Measurements from ENCODE around the gene CPTP. TPM values are rescaled to one million over a fixed set of nuclear protein-coding genes. Genes with fewer than 3 reads are reported as not detected.
A peak's percentile ranks its signal among the peaks of the same experiment; 100 is the strongest.
"Not testable (repeated sequence)": the region's sequence is repeated elsewhere in the genome, so short reads cannot be mapped to it uniquely, and the experiment has no call there.

The CPTP gene
- total RNA-seq, 2 experiments from 2014 or later = 25.2 to 27.6 TPM

DNA sequence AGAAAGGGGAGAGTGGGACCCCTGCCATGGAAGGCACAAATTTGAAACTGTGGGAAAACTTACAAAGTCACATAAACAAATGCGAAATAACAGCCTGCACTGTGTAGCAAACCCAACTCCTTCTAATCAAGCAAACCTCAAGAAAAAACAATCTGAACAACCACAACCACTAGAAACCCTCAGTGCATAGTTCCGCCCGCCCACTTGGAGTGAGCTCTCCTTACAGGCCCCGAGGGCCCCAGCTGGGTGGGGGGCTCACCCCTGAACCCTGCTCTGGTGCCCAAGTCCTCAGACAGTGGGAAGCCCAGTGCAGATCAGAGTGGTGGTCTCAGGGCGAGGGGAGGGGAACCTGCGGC lies 34.7 kb downstream of the CPTP start:
- H3K27ac Mint-ChIP-seq = peak overlapping the region; percentile 74
- POLR2A ChIA-PET = no interaction called here
- H3K9me3 Mint-ChIP-seq = peaks cover 2% of the 10 kb centered on the region
- H3K36me3 Mint-ChIP-seq (ENCODE audit: low read depth) = no peaks in the 10 kb centered on the region
- H3K4me1 Mint-ChIP-seq = peaks cover 23% of the 10 kb centered on the region
- peak overlapping the region; percentile 10 for H3K4me3 Mint-ChIP-seq
- CTCF ChIA-PET = no interaction called here
- peaks cover 12% of the 10 kb centered on the region for H3K27me3 Mint-ChIP-seq
- DNase-seq = peak; percentile 49

DNA sequence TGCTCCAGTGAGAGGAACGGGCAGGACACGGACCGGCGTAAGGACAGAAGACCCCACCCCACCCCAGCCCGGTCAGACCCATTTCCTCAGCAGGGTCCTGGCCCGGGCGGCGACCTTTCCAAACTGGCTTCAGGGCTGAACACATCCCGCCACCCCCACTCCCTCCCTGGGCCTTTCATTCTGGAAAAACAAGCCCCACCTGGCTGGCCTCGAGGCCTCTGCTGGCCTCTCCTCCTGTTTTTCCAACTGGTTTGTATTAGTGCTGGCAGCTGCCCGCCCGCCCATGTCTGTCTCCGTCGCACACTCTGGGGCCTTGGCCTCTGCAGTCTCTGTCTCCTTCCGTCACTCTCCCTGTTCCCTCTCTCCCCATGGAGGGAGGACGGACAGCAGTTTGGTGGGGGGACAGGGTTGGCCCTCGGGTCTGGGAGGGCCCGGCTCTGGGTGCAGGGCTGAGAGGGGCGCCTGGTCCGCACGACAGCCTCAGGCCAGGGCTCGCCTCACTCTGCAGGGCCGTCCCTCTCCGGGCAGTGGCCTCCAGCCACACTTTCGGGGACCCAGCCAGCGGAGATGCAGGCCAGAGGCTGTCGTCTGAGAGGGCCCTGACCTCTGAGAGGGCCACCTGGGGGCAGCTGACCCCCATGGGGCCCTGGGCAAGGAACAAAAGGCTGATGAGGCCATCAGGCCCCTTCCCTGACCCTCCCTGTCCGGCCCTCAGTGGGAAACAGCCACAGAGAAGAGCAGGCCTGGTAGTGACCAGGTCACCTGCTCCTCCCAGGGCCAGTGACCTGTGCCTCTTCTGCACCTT lies 35.3 kb downstream of the CPTP start:
- ChIA-PET POLR2A (no interaction called here), CTCF (no interaction called here)
- no peaks in the 10 kb centered on the region for H3K36me3 Mint-ChIP-seq (ENCODE audit: low read depth)
- peaks cover 22% of the 10 kb centered on the region for H3K4me1 Mint-ChIP-seq
- H3K27ac Mint-ChIP-seq = peak overlapping the region; percentile 74
- DNase-seq = no peak
- H3K9me3 Mint-ChIP-seq = peaks cover 2% of the 10 kb centered on the region
- H3K4me3 Mint-ChIP-seq = no peak overlapping the region
- peaks cover 12% of the 10 kb centered on the region for H3K27me3 Mint-ChIP-seq

DNA sequence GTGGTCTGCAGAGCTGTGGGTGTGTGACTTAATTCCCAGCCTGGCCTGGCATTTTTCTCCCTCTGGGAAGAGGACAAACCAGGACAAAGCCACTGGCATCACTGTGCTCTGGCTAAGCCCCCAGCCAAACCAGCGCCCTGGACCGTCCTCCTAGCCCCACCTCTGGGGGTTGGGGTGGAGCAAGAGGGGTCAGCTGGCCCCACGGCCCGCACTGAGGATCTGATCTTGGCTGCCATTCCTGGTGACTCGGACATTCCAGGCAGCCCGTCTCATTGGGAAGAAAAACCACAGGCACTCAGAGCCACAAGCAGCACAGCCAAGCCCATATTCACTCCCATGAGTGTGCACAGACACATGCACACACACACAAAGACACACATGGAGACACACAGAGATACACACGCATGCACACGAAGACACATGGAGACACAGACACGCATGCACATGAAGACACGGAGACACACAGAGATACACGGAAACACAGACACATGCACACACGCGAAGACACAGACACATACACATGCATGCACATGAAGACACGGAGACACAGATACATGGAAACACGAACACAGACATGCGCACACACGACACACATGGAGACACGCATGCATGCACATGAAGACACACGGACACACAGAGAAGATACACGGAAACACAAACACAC lies 36.0 kb downstream of the CPTP start:
- CTCF ChIA-PET = no interaction called here
- POLR2A ChIA-PET = no interaction called here
- H3K36me3 Mint-ChIP-seq (ENCODE audit: low read depth) = no peaks in the 10 kb centered on the region
- H3K27ac Mint-ChIP-seq = no peak overlapping the region
- DNase-seq = no peak
- peaks cover 2% of the 10 kb centered on the region for H3K9me3 Mint-ChIP-seq
- H3K4me3 Mint-ChIP-seq = no peak overlapping the region
- peaks cover 12% of the 10 kb centered on the region for H3K27me3 Mint-ChIP-seq
- H3K4me1 Mint-ChIP-seq = peaks cover 22% of the 10 kb centered on the region

DNA sequence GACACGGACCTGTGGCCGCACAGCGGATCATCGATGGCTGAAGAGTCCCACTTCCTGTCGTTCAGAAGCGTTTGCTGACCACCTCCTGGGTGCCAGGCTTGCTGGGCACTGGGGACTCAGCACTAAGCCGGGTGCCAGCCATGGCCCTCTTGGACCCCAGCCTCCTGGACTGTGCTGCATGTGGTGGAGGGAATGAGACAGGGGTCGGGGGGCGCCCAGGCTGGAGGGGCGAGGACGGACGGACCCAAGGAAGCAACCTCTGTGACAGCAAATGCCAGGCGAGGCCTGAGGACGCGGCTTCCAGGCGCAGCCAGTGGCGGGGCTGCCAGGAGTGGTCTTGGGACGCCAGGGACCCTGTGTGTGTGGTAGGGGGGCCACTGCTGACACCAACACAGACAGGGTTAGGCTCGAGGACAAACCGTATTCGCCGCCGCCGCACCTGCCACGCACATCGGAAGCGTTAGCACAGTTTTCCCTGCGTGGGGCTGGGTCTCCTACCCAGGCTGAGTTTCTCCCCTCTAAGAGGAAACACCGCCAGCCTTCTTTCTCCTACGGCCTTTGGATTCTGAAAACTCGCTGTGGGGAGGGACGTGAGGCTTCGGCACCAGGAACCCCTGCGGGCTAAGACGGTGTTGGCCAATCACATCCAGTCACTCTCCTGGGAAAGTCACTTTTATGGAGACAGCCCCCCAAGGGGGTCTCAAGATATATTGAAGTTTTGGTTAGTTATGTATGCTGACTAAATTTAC lies 36.8 kb downstream of the CPTP start:
- H3K4me1 Mint-ChIP-seq = peaks cover 22% of the 10 kb centered on the region
- H3K27ac Mint-ChIP-seq = no peak overlapping the region
- no peaks in the 10 kb centered on the region for H3K36me3 Mint-ChIP-seq (ENCODE audit: low read depth)
- H3K27me3 Mint-ChIP-seq = peaks cover 12% of the 10 kb centered on the region
- CTCF ChIA-PET = no interaction called here
- no peak for DNase-seq
- POLR2A ChIA-PET = no interaction called here
- H3K4me3 Mint-ChIP-seq = no peak overlapping the region
- peaks cover 2% of the 10 kb centered on the region for H3K9me3 Mint-ChIP-seq

DNA sequence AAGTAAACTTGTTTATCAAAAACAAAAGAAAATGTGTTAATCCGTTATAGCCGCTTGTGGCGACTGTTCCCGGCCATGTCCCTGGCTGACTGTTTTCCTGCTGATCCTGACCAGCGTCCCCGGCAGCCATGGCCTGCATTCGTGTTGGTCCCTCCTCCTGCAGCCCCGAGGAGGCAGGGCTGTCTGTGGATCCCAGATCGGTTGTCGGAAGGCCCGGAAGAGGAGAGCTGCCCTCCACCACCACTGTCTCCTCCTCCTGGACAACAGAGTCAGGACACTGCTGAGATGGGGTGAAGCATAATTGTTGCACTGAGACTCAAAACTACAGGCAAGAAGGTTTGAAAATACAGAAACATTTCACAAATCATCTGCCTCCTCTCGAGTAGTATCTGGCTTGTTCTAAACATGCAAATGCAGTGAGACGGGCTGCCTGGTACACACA lies 37.4 kb downstream of the CPTP start:
- Mint-ChIP-seq H3K36me3 (ENCODE audit: low read depth) (no peaks in the 10 kb centered on the region), H3K9me3 (peaks cover 2% of the 10 kb centered on the region), H3K4me1 (peaks cover 22% of the 10 kb centered on the region), H3K27ac (no peak overlapping the region), H3K27me3 (peaks cover 12% of the 10 kb centered on the region), H3K4me3 (no peak overlapping the region)
- no peak for DNase-seq
- ChIA-PET CTCF (no interaction called here), POLR2A (no interaction called here)

DNA sequence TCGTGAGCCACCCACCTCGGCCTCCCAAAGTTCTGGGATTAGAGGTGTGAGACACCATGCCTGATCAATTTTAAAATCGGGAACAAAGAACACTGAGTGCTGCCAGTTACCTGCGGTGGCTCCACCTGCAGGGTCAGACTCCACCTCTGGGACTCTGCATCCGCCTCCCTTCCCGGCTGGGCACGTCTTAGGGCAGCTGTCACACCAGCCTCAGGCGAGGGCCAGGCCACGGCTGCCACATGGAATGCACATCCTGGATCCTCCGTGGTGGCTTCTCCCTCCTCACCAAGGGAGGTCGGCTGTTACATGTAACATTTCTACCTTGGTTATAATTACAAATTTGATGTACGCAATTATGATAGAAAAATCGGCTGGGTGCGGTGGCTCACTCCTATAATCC lies 39.7 kb downstream of the CPTP start:
- ChIA-PET POLR2A (no interaction called here), CTCF (interaction anchor here (1.5 kb wide), 1 partner anchor 8 kb away, joined by 8 read pairs; no protein-coding TSS in a partner anchor)
- peaks cover 15% of the 10 kb centered on the region for H3K4me1 Mint-ChIP-seq
- DNase-seq = no peak
- no peak overlapping the region for H3K4me3 Mint-ChIP-seq
- no peaks in the 10 kb centered on the region for H3K36me3 Mint-ChIP-seq (ENCODE audit: low read depth)
- peaks cover 12% of the 10 kb centered on the region for H3K27me3 Mint-ChIP-seq
- H3K9me3 Mint-ChIP-seq = peaks cover 2% of the 10 kb centered on the region
- no peak overlapping the region for H3K27ac Mint-ChIP-seq

DNA sequence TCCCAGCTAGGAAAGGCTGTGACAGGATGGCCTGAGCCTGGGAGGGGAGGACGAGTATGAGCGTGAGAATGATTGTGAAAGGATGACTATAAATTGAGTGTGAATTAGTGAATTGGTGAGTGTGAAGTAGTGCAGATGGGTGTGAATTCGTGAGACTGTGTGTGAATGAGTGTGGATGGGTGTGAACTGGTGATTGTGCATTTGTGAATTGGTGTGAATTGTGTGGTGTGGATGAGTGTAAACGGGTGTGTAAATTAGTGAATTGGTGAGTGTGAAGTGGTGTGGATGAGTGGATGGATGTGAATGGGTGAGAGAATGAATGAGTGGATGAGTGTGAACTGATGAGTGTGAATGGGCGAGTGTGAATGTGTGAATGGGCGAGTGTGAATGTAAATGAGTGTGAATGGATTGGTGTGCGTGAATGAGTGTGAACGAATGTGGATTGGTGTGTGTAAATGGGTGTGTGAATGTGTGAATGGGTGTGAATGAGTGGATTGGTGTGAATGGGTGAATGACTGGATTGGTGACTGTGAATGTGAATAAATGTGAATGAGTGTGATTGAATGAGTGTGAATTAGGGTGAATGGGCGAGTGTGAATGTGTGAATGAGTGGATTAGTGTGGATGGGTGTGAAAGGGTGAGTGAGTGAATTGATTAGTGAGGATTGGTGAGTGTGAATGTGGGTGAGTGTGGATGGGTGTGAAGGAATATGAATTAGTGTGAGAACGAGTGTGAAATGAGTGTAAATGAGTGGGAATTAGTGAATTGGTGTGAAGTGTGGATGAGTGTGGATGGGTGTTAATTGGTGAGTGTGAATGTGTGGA lies 41.5 kb downstream of the CPTP start:
- no peak for DNase-seq
- H3K36me3 Mint-ChIP-seq (ENCODE audit: low read depth) = no peaks in the 10 kb centered on the region
- CTCF ChIA-PET = interaction anchor here (0.6 kb wide), 1 partner anchor 133 kb away, joined by 5 read pairs; no protein-coding TSS in a partner anchor
- peaks cover 17% of the 10 kb centered on the region for H3K4me1 Mint-ChIP-seq
- H3K9me3 Mint-ChIP-seq = no peaks in the 10 kb centered on the region
- no peak overlapping the region for H3K27ac Mint-ChIP-seq
- H3K27me3 Mint-ChIP-seq = peaks cover 7% of the 10 kb centered on the region
- POLR2A ChIA-PET = no interaction called here
- H3K4me3 Mint-ChIP-seq = no peak overlapping the region

DNA sequence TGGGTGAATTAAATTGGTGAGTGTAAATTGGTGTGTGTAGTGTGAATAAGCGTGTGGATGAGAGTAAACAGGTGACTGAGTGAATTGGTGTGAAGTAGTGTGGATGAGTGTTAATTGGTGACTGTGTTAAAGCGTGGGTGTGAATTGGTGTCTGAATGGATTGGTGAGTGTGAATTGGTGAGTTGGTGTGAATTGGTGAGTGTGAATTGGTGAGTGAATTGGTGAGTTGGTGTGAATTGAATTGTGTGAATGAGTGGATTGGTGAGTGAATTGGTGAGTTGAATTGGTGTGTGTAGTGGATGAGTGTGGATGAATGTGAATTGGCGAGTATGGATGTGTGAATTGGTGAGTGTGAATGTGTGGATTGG lies 42.1 kb downstream of the CPTP start:
- H3K36me3 Mint-ChIP-seq (ENCODE audit: low read depth) = no peaks in the 10 kb centered on the region
- peaks cover 7% of the 10 kb centered on the region for H3K27me3 Mint-ChIP-seq
- H3K9me3 Mint-ChIP-seq = no peaks in the 10 kb centered on the region
- no peak for DNase-seq
- ChIA-PET CTCF (no interaction called here), POLR2A (no interaction called here)
- H3K4me3 Mint-ChIP-seq = no peak overlapping the region
- no peak overlapping the region for H3K27ac Mint-ChIP-seq
- H3K4me1 Mint-ChIP-seq = peaks cover 23% of the 10 kb centered on the region

DNA sequence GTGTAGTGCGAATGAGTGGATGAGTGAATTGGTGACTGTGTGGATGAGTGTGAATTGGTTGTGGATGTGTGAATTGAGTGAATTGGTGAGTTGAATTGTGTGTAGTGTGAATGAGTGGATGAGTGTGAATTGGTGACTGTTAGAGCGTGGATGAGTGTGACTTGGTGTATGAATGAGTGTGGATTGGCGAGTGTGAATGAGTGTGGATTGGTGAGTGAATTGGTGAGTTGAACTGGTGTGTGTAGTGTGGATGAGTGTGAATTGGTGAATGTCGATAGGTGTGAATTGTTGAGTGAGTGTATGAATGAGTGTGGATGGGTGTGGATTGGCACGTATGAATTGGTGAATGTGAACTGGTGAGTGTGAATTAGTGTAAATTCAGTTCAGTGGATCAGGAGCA lies 42.7 kb downstream of the CPTP start:
- no peaks in the 10 kb centered on the region for H3K9me3 Mint-ChIP-seq
- POLR2A ChIA-PET = no interaction called here

DNA sequence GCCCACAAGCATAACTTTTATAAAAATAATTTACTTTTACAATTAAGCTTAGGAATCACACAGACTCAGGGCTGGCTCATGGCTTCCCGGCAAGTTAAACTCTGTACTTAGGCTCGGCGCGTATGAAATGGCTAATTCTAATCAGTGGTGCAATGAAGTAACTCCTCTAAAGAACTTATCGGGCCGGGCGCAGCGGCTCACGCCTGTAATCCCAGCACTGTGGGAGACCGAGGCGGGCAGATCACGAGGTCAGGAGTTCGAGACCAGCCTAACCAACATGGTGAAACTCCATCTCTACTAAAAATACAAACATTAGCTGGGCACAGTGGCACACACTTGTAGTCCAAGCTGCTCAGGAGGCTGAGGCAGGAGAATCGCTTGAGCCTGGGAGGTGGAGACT lies 45.5 kb downstream of the CPTP start:
- POLR2A ChIA-PET; H3K4me3 Mint-ChIP-seq; H3K9me3 Mint-ChIP-seq; H3K27me3 Mint-ChIP-seq; DNase-seq; H3K36me3 Mint-ChIP-seq (ENCODE audit: low read depth): not testable (repeated sequence)
- H3K4me1 Mint-ChIP-seq = peaks cover 42% of the 10 kb centered on the region
- CTCF ChIA-PET = interaction anchor here (0.5 to 1.3 kb wide), 3 partner anchors 18 to 248 kb away, joined by 3 to 4 read pairs (median 4); partner anchors contain the start of gene CCNL2
- H3K27ac Mint-ChIP-seq = peak overlapping the region; percentile 66

More for the DNA sequence above, 42.7 kb downstream of the CPTP start:
- H3K27ac Mint-ChIP-seq = no peak overlapping the region
- peaks cover 3% of the 10 kb centered on the region for H3K27me3 Mint-ChIP-seq
- no peak for DNase-seq
- peaks cover 25% of the 10 kb centered on the region for H3K4me1 Mint-ChIP-seq
- peaks cover 2% of the 10 kb centered on the region for H3K36me3 Mint-ChIP-seq (ENCODE audit: low read depth)
- CTCF ChIA-PET = no interaction called here
- H3K4me3 Mint-ChIP-seq = no peak overlapping the region

DNA sequence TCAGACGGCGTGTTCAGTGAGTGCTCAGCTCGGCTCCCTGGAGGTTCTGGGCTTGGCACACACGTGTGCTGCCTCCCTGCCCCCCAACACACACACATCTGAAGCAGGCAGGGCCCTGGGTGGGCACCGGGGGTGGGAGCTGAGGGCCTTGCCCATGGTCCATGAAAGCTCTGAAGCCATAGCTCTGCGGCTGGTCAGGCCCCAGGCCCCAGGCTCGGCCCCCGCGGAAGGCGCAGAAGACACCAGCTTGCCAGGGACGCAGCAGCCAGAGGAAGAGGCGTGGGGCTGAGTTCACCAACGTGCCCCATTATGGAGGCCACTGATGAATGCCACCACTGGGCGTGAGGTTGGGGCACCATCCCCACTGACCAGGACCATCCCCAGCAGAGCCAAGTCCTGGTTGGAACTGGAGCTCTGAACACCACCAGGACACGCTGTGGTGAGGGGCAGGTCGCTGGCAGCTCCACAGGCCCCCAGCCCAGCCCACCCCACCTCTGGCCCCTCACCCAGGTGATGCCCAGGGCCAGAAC lies 46.2 kb downstream of the CPTP start:
- H3K4me1 Mint-ChIP-seq = peaks cover 43% of the 10 kb centered on the region

DNA sequence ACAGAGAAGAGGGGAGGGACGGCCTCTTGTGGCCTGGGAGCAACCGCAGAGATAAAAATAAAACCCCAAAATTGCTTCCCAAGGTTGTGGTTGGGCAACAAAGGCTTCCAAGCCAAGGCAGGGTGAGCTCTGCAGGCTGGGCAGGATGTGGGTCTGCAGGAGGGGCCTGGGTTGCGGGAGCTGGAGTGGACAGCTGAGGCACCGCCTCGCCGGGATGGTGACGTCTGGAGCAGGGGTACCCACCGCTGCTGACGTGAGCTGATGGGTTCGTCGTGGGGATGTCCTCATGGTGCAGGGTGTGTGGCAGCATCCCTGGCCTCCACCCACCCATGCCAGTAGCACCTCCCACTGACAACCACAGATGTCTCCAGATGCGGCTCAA lies 46.8 kb downstream of the CPTP start:
- Mint-ChIP-seq H3K27me3 (no peaks in the 10 kb centered on the region), H3K4me1 (peaks cover 46% of the 10 kb centered on the region), H3K4me3 (peak overlapping the region; percentile 38), H3K27ac (peak overlapping the region; percentile 76), H3K36me3 (ENCODE audit: low read depth) (peaks cover 12% of the 10 kb centered on the region), H3K9me3 (no peaks in the 10 kb centered on the region)
- ChIA-PET POLR2A (no interaction called here), CTCF (interaction anchor here (0.8 to 2.4 kb wide), 13 partner anchors 8 to 358 kb away, joined by 3 to 9 read pairs (median 4); partner anchors contain the start of genes ISG15, MRPL20 and UBE2J2)
- peak; percentile 79 for DNase-seq

More for the DNA sequence above, 46.2 kb downstream of the CPTP start:
- Mint-ChIP-seq H3K36me3 (ENCODE audit: low read depth) (peaks cover 12% of the 10 kb centered on the region), H3K9me3 (no peaks in the 10 kb centered on the region), H3K4me3 (peak overlapping the region; percentile 38), H3K27ac (peak overlapping the region; percentile 76), H3K27me3 (no peaks in the 10 kb centered on the region)
- ChIA-PET CTCF (interaction anchor here (0.5 to 2.4 kb wide), 8 partner anchors 7 to 357 kb away, joined by 3 to 9 read pairs (median 4); partner anchors contain the start of genes CCNL2, ISG15 and UBE2J2), POLR2A (no interaction called here)
- no peak for DNase-seq

Measured in activated CD4-positive, alpha-beta T cell treated with anti-CD3 and anti-CD28 coated beads, Interleukin-2, amount 10 ng/mL, durations not matched to agents 7 days and 5 days (primary cell).